Measurements from ENCODE around the gene TMA7. TPM values are rescaled to one million over a fixed set of nuclear protein-coding genes. Genes with fewer than 3 reads are reported as not detected.

Gene TMA7
- total RNA-seq, 2 experiments from 2014 or later, result 250 to 313 TPM

DNA sequence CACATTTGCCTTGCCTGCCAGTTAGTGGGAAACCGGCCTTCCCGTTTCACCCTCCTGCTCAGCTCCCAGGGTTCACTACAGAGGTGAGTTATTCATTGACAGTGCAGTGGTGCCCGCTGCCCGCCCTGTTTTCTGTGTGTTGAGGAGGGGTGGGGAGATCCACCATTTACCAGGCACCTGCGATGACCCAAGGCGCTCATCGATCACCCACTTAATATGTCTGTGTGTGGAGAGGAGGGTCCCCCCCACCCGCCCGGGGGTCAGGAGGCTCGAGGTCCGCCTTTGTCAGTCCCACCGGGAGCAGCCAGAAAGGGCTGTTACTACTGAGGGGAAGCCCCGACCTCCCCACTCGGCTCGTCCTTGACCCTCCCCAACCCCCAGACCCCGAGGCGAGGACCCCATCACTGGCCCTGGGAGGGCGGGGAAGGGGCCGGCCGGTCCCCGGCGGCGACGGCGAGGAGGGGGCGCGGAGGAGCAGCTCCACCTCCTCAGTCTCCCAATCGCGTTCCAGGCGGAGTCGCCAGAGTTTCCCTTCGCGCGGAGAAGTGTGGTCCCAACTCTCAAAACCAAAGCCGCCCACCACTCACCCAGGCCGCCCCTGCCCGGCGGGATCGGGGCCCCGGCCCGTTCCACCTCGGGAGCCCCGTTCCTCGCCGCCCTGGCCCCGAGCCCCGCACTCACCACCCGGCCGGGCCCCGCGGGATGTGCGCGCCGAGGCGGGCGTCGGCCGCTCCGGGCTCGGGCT, 11.3 kb upstream of the TMA7 start:
- no peak for DNase-seq (ENCODE audit: low spot score)
- POLR2A ChIA-PET, result no interaction called here
- intact Hi-C loops (cut with micrococcal nuclease; ENCODE audit: unreplicated experiment), result no loop called here

DNA sequence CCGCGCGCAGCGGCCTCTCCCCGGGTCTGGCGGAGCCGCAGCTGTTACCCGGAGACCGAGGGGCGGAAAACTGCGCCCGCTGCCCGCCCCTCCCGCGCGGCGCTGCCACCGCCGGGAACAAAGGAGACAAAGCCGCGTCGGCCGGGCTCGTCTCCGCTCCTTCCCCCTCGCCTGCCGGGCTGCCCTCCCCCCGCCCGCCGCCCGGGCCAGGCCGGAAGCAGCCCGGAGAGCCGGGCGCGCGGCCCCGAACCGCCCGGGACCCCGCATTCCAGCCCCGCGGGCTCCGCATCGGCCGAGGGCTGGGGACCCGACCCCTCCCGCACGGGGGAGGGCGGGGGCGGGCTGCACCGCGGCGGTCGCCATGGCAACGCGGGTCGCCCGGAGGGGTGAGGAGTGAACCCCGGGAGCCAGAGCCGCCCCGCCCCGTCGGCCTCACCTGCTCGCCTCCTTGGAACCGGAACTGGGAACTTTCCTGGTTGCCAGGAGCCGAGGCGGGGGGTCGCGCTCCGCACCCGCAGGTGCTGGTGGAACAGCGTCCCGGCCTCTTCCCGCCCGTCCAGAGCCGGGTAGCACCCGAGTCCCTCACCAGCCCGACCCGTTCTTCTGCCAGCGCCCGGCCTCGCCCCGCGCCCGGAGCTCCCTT, 10.6 kb upstream of the TMA7 start:
- Histone ChIP-seq H3K79me2 (ENCODE audit: insufficient read depth, low read depth, low read length) (no peaks in the 10 kb centered on the region), H3K4me2 (ENCODE audit: low read length) (peak overlapping the region; percentile 91), H4K20me1 (ENCODE audit: insufficient read depth, low read length) (no peaks in the 10 kb centered on the region), H3K4me3 (ENCODE audit: low read depth, low read length, poor library complexity, severe bottlenecking) (peak overlapping the region; percentile 74), H3K9me3 (ENCODE audit: low read length) (no peaks in the 10 kb centered on the region), H3K9me2 (ENCODE audit: insufficient read depth, low read length) (no peaks in the 10 kb centered on the region), H3K36me3 (ENCODE audit: insufficient read depth, low read length) (peaks cover 33% of the 10 kb centered on the region; the same call in 1 of the 2 replicates), H3K27ac (ENCODE audit: low read depth, low read length, poor library complexity, severe bottlenecking) (no peak overlapping the region), H3K4me1 (ENCODE audit: insufficient read depth, low read length, poor library complexity, severe bottlenecking) (peaks cover 13% of the 10 kb centered on the region), H2AFZ (ENCODE audit: low read length) (peak overlapping the region; percentile 63)
- ChIA-PET POLR2A (no interaction called here), CTCF (ENCODE audit: unreplicated experiment) (no interaction called here)
- no TSS peak for BruUV-seq (replicated peaks)
- TF ChIP-seq EZH2phosphoT487 (IDR thresholded peaks at IDR 0.05; ENCODE audit: borderline replicate concordance, low read depth, low read length), result no peak
- TF ChIP-seq, protein P1, sequence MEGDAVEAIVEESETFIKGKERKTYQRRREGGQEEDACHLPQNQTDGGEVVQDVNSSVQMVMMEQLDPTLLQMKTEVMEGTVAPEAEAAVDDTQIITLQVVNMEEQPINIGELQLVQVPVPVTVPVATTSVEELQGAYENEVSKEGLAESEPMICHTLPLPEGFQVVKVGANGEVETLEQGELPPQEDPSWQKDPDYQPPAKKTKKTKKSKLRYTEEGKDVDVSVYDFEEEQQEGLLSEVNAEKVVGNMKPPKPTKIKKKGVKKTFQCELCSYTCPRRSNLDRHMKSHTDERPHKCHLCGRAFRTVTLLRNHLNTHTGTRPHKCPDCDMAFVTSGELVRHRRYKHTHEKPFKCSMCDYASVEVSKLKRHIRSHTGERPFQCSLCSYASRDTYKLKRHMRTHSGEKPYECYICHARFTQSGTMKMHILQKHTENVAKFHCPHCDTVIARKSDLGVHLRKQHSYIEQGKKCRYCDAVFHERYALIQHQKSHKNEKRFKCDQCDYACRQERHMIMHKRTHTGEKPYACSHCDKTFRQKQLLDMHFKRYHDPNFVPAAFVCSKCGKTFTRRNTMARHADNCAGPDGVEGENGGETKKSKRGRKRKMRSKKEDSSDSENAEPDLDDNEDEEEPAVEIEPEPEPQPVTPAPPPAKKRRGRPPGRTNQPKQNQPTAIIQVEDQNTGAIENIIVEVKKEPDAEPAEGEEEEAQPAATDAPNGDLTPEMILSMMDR (conservative IDR thresholded peaks at IDR 0.05; ENCODE audit: low read length), result no peak
- intact Hi-C loops (cut with micrococcal nuclease; ENCODE audit: unreplicated experiment), result no loop called here
- peak; percentile 58 for DNase-seq (ENCODE audit: low spot score)

More for the DNA sequence above, 11.3 kb upstream of the TMA7 start:
- H3K9me3 ChIP-seq (ENCODE audit: low read length), result no peaks in the 10 kb centered on the region
- peak overlapping the region; percentile 91 for H3K4me2 ChIP-seq (ENCODE audit: low read length)
- H3K4me3 ChIP-seq (ENCODE audit: low read depth, low read length, poor library complexity, severe bottlenecking), result peak overlapping the region; percentile 74
- peaks cover 13% of the 10 kb centered on the region for H3K4me1 ChIP-seq (ENCODE audit: insufficient read depth, low read length, poor library complexity, severe bottlenecking)
- no TSS peak for BruUV-seq (replicated peaks)
- H4K20me1 ChIP-seq (ENCODE audit: insufficient read depth, low read length), result no peaks in the 10 kb centered on the region
- H3K27ac ChIP-seq (ENCODE audit: low read depth, low read length, poor library complexity, severe bottlenecking), result no peak overlapping the region
- H2AFZ ChIP-seq (ENCODE audit: low read length), result peak overlapping the region; percentile 63; the same call in 1 of the 2 replicates
- CTCF ChIA-PET (ENCODE audit: unreplicated experiment), result no interaction called here
- TF ChIP-seq, protein P1 (conservative IDR thresholded peaks at IDR 0.05; ENCODE audit: low read length), result no peak
- no peak for TF ChIP-seq EZH2phosphoT487 (IDR thresholded peaks at IDR 0.05; ENCODE audit: borderline replicate concordance, low read depth, low read length)
- H3K9me2 ChIP-seq (ENCODE audit: insufficient read depth, low read length), result no peaks in the 10 kb centered on the region
- no peaks in the 10 kb centered on the region for H3K79me2 ChIP-seq (ENCODE audit: insufficient read depth, low read depth, low read length)
- peaks cover 26% of the 10 kb centered on the region; the same call in 1 of the 2 replicates for H3K36me3 ChIP-seq (ENCODE audit: insufficient read depth, low read length)
